Measurements from ENCODE around the gene GPR18.

DNA sequence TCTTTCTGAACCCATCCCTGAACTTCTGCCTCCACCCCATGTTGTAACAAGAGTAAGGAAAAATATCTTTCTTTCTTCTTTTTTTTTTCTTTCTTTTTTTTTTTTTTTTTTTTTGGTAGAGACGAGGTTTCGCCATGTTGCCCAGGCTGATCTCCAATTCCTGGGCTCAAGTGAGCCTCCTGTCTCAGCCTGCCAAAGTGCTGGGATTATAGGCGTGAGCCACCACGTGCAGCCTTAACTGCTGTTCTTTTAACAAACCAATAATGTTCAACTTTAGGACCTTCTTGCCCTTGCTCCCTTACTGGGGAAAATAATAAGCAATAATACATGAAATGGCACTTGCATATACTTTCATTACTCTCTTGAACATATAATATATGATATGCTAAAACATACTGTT, 29.4 kb upstream of the GPR18 start:
- TF ChIP-seq, protein P1, sequence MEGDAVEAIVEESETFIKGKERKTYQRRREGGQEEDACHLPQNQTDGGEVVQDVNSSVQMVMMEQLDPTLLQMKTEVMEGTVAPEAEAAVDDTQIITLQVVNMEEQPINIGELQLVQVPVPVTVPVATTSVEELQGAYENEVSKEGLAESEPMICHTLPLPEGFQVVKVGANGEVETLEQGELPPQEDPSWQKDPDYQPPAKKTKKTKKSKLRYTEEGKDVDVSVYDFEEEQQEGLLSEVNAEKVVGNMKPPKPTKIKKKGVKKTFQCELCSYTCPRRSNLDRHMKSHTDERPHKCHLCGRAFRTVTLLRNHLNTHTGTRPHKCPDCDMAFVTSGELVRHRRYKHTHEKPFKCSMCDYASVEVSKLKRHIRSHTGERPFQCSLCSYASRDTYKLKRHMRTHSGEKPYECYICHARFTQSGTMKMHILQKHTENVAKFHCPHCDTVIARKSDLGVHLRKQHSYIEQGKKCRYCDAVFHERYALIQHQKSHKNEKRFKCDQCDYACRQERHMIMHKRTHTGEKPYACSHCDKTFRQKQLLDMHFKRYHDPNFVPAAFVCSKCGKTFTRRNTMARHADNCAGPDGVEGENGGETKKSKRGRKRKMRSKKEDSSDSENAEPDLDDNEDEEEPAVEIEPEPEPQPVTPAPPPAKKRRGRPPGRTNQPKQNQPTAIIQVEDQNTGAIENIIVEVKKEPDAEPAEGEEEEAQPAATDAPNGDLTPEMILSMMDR (IDR thresholded peaks at IDR 0.05) = no peak
- TF ChIP-seq POLR2A (IDR thresholded peaks at IDR 0.05) = no peak
